CD4-positive, alpha-beta T cell treated with Interleukin-15 for 4 hours (primary cell): ENCODE results near the gene PTPRM.

Experiments used
- DNase-seq: peaks from one replicate; pipeline ENCODE4 v3.0.0-alpha.2; 2020; ENCODE audit warnings: low spot score

Gene PTPRM

GRCh38 chr18:8286303-8286702 lies 719.2 kb downstream of the PTPRM start:
- DNase-seq, result no peak

- no peak for DNase-seq
These were observed 720.2 kb downstream of the PTPRM start for GRCh38 chr18:8287196-8287885.

- no peak for DNase-seq
These were observed 721.5 kb downstream of the PTPRM start for GRCh38 chr18:8288472-8289195.

- DNase-seq, result no peak
These were observed 723.3 kb downstream of the PTPRM start for GRCh38 chr18:8290435-8290834.

- DNase-seq, result no peak
These were observed 723.8 kb downstream of the PTPRM start for GRCh38 chr18:8290913-8291312.

GRCh38 chr18:8293184-8293583 lies 726.1 kb downstream of the PTPRM start:
- DNase-seq, result no peak

GRCh38 chr18:8296886-8297616 lies 729.9 kb downstream of the PTPRM start:
- DNase-seq, result no peak

- no peak for DNase-seq
These were observed 731.1 kb downstream of the PTPRM start for GRCh38 chr18:8298186-8298585.

- no peak for DNase-seq
These were observed 732.2 kb downstream of the PTPRM start for GRCh38 chr18:8299054-8299980.

GRCh38 chr18:8300751-8301410 lies 733.8 kb downstream of the PTPRM start:
- no peak for DNase-seq

GRCh38 chr18:8301427-8302172 lies 734.5 kb downstream of the PTPRM start:
- no peak for DNase-seq

- no peak for DNase-seq
These were observed 736.1 kb downstream of the PTPRM start for GRCh38 chr18:8303151-8303755.

GRCh38 chr18:8307960-8308359 lies 740.8 kb downstream of the PTPRM start:
- DNase-seq, result no peak

GRCh38 chr18:8313043-8313442 lies 745.9 kb downstream of the PTPRM start:
- DNase-seq, result no peak

- no peak for DNase-seq
These were observed 747.0 kb downstream of the PTPRM start for GRCh38 chr18:8314124-8314523.

GRCh38 chr18:8319798-8320489 lies 752.8 kb downstream of the PTPRM start:
- no peak for DNase-seq

- no peak for DNase-seq
These were observed 755.4 kb downstream of the PTPRM start for GRCh38 chr18:8322486-8322885.

- no peak for DNase-seq
These were observed 757.4 kb downstream of the PTPRM start for GRCh38 chr18:8324343-8325065.
